Endometrial microvascular endothelial cells (primary cell): Measurements from ENCODE around the gene RAB11FIP3. TPM values are rescaled to one million over a fixed set of nuclear protein-coding genes. Genes with fewer than 3 reads are reported as not detected.
"Not testable (repeated sequence)": the region's sequence is repeated elsewhere in the genome, so short reads cannot be mapped to it uniquely, and the experiment has no call there.

Source experiments
- in situ Hi-C: cut with HindIII; loops from 2 replicates; pipeline ENCODE4 v1.10.0; 2017; ENCODE audit warnings: low sequenced_read_pairs, low pct_unique_long_range_greater_than_20kb; ENCODE audit errors: inconsistent ontology term
- total RNA-seq: library from RNA; depleted of rRNA; stranded (reverse); fragments of >200 nt; gene quantifications from one replicate; pipeline ENCODE4 v1.2.3, GENCODE V29; 2015; ENCODE audit errors: inconsistent ontology term

The RAB11FIP3 gene
- total RNA-seq, 1 donor from 2014 or later, result 41.7 TPM

DNA sequence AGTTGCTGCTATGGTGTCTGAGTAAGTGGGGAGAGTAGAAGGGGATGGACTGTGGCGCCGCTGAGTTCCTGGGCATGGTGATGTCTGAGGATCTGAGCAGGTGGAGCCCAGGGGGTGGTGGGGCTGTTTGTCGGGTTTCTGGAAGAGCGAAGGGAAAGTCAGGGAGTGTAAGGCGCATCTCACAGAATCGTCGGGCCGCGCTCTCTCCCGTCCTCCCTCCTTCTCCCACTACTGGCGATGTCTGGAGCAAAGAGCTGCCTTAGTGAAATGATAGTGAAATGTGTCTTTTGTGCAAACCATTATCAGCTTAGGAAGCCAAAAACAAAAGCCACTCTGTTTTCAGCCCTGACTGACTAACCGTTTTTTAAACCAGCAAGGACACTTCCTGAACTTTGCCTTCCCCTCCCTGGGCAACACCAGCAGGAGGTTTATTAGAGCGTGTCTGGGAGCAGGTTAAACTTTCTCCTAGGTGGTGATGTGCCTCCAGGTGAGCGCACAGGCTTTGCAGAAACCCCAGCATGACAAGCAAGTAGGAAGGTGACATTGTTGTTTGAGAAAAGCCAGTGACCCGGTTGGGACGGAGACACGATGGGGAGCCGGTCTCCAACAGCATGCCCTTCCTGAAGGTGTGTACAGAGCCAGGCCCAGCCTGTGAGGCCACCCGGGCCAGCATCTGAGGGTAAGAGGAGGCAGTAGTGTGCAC, 49.1 kb downstream of the RAB11FIP3 start:
- in situ Hi-C loops, result no loop called here

DNA sequence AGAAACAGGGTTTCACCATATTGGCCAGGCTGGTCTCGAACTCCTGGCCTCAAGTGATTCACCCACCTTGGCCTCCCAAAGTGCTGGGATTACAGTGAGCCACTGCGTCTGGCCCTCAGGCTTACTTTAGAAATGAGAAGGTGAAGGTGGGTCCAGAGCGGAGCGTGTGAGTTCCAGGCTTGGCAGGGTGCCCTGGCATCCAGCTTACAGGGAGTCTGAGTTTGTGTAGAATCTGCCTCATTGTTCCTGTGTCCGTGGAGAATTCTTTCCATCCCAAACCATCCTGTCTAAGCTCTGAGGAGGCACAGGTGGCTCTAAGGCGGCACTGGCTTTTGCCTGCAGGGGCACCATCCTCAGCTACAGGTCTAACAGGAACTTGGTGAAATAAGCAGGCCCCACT, 50.6 kb downstream of the RAB11FIP3 start:
- in situ Hi-C loops, result no loop called here

DNA sequence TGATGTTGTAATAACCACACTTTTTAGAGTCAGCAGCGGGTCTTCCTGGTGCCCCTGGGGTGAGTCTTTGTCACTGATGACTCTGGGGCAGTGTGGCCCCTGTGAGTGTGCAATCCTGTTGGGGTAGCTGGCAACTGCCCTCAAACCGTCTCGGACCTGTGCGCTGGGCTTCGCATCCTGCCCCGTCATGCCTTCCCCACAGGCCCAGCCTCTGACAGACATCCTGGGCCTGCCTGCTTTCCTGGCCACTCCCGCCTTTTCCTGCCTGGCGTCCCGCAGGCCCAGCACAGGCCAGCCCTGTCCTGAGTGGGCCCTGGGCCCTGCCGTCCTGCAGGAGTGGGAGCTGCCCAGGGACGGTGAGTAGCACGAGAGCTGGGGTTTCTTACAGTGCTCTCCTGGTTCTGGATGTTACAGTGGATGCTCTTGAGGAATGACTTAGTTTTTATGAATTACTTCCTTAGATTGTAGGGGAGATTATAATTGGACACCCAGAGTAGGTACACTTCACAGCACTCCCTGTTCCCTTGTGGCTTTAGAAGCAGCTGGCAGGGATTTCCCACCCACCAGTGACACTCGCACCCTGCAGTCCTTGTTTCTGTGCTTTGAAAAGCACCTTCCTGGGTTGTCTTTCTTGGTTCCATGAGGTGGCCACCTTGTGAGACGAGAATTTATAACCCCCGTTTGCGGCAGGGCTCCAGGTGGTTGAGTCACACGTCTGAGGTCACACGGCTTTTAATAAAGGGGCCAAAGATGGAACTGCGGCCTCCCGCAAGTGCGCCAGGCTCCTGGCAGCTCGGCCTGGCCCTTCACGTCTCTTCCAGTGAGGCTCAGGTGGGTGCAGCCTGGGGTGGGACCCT, 52.1 kb downstream of the RAB11FIP3 start:
- in situ Hi-C loops, result no loop called here

DNA sequence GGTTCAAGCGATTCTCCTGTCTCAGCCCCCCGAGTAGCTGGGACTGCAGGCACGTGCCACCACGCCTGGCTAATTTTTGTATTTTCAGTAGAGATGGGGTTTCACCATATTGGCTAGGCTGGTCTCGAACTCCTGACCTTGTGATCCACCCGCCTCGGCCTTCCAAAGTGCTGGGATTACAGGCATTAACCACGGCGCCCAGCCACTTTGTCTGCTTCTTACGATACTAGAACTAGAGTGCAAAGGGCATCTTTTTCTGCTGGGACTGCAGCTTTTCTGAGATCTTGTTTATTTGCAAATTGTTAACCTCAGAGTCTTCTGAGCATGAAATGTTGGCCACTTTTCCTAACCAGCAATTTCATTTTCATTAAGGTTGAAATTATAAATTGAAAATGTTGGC, 52.8 kb downstream of the RAB11FIP3 start:
- in situ Hi-C loops, result not testable (repeated sequence)

DNA sequence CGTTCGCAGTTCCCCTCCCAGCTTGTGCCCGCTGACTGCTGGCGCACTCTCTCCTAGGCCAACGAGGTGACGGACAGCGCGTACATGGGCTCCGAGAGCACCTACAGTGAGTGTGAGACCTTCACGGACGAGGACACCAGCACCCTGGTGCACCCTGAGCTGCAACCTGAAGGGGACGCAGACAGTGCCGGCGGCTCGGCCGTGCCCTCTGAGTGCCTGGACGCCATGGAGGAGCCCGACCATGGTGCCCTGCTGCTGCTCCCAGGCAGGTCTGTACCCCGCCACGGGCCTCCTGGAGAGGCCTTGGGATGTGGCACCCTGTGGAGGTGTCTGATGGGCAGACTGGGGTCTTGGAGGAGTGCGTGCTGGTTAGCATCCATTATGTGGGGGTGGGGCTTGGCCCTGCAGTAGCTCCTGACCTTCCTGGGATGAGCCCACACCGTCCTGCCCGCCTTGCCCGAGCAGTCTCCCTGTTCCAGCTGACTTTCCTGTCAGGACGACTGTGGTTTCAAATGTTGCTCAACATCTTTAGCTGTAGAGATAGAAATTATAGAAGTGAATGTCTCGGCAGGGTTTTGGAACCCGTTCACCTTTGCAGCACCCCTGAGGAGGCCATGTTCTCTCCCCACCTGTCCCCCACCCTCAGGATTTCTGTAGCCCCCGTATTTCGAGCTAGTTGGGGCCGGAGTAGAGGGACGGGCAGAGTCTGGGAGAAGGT, 57.2 kb downstream of the RAB11FIP3 start:
- in situ Hi-C loops, result no loop called here

DNA sequence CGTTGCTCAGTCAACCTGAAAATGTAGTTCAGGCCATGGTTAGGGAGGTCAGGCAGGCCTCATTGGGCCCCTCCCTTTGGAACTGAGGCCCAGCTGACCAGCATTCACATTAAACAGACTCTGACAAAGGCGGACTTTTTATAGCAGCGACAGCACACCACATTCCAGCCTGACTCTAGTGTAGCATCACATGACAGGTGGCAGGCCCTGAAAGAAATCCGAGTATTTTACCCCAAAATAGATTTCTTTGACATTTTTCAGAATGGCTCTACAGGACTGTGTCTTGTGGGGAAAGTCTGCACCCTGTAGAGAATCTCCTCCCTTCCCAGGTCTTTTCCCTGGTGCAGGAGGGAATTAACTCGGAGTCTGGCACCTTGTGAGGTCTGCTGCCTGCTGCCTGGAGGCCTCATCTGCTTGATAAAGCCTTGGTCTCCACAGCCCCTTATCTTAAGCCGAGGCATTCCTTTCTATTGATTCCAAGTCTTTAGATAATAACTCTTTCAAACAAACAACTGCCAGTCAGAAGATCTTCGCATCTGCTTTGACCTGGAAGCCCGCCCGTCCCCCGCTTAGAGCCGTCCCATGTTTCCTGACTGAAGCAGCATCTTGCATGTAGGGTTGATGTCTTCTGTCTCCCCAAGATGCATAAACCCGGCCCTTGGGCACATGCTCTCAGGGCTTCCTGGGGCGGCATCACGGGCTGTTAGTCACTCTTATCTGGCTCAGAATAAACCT, 58.1 kb downstream of the RAB11FIP3 start:
- in situ Hi-C loops, result no loop called here

DNA sequence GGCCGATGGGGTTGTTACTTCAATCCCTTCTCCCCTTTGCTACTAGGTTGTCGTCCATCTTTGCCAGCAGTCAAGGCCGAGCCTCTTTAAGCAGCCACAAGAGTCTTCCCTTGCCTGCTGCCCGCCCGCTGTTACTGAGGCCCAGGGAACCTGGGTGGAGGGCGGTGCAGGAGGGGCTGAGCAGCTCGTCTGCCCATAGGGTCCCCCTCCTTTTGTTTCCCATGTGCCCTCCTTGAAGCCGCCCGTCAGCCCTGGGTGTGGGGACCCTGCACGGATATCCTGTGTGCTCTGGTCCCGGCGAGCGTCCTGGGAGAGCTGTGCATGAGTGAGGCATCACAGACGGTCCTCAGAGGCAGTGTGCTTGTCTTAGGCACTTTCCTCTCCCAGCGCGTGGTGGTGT, 64.2 kb downstream of the RAB11FIP3 start:
- in situ Hi-C loops, result no loop called here

DNA sequence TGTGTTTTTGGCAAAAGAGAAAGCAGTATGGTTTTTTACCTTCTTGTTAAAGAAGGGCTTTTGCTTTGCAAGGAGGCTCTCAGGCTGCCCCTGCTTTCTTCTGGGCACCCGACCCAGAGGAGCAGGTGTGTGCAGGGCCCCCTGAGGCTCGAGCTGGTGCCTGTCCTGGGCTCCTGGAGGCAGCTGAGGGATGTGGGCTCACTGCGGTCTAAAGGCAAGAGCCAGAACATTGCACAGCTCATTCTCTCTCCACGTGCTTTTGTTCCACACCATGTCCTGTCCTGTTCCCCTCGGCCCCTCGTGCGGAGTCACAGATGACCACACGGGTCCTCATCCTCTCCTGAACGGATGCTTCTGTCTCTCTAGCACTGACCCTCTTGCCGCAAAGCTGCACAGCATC, 65.3 kb downstream of the RAB11FIP3 start:
- in situ Hi-C loops, result no loop called here

DNA sequence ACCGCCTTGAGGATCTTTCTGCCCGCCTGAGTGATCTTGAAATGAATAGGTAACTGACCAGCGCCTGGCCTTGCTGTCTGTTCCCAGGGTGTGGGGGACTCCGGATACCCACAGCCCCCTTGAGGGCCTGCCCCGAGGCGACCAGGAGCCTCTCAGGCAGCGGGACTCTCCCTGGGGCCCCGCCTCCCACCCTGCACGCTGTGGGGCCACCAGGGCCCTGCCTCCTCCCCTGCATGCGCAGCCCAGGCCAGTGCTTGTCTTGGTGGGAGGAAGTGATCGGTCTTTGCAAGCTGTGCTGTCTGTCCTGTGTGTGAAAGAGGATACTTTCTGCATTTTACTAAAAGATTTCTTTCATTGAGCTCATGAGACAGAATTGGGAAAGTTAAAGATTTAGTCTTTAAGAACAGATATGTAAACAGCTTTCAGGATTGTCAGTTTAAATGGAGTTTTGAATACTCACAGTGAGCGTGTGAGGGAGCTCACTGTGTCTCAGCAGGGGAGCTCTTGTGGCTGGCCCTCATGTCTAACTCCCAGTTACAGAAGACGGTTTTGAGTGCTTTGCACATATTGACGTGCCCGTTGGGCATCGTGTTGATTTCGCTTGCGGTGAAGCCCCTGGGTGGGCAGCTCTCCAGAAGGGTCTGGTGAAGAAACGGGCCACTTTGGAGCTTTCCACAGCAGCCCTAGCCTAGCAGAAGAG, 65.9 kb downstream of the RAB11FIP3 start:
- in situ Hi-C loops, result no loop called here

DNA sequence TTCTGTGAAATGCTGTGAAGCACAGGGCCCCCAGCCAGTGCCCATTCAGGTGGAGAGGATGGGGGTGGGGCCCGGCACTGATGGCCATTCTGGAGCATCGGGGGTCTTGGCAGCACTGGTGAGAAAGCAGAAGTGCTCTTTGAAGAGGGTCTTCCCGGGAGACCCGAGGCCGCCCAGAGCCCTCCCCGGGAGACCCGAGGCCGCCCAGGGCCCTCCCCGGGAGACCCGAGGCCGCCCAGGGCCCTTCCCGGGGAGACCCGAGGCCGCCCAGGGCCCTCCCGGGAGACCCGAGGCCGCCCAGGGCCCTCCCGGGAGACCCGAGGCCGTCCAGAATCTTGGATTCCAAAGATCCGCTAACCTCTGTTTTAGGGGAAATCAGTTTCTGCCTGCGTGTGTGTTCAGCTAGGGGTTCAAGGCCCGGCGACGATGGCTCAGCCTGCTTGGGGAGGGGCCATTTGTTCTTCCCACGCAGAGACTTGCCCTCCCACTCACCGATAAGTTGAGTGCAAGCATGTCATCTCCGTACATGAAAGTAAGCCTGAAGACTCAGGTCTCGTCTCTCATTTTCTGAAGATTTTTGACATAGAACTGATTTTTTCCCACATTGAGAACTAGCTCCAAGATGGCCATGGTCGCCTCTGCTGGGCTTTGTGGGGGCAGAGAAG, 66.9 kb downstream of the RAB11FIP3 start:
- in situ Hi-C loops, result no loop called here

DNA sequence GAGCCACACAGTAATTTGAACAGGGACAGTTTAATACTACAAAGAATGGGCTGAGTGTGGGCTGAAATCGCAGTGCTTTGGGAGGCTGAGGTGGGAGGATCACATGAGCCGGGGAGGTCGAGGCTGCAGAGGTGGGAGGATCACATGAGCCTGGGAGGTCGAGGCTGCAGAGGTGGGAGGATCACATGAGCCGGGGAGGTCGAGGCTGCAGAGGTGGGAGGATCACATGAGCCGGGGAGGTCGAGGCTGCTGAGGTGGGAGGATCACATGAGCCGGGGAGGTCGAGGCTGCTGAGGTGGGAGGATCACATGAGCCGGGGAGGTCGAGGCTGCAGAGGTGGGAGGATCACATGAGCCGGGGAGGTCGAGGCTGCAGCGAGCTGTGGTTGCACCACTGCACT, 69.2 kb downstream of the RAB11FIP3 start:
- in situ Hi-C loops, result not testable (repeated sequence)

DNA sequence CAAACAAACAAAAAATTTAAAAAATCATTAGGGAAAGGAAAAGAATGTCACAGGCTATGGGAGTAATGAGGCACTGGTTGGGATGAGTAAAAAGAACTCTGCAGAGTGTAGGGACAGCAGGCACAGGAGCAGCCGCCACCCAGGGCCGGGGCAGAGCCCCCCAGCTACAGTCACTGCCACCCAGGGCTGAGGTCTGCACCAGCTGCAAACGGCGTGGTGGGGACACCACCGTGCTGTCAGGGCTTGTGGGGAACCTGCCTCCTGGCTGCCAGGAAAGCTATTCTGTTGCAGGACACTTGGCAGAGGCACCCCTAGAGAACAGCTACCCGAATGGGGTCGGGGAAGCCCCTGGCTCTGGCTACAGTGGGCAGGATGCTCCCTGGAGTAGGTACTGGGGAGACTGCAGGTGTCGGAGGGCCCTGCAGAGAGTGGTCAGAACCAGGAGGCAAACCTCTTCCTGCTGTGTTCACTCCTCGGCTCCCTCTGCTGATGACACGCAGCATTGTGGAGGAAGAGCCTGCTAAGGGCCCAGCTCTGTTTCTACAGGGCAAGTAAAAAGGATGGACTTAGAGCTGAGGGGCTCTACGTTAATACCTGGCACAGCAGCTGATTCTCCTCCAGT, 69.8 kb downstream of the RAB11FIP3 start:
- in situ Hi-C loops, result no loop called here

DNA sequence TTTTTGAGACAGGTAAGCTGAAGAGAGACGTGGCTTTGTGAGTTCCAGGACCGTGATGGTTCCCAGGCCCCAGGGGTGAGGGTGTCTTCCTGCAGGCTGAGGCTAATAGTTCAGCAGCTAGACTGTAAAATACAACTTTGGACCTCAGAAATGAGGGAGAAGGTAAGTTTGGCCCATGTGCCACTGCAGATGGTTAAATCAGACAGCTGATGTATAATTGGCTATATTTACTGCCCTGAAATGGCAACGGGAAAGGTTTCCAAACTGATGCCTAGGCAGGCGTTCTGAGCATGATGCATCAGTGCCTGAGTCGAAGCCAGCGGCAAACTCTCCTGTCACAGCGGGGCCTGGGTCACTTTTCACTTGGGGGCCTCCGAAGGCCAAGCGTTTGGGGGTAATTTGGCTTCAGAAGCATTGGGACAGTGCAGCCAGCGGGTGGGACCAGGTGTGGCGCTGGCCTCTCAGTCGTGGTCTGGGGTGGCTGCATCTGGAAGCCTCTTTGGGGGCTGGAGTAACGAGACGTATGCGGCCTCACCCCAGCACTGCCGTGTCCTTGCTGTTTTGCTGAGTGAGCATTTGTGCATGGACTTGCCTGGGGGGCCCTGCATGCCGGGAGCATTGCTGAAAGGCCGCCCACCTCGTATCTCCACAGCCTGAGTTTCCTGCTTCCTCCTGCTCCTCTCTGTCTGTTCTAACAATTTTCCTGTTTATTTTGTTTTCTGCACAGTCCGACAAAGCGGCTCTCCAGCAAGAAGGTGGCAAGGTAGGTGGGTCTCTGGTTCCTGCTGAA, 70.8 kb downstream of the RAB11FIP3 start:
- in situ Hi-C loops, result no loop called here

DNA sequence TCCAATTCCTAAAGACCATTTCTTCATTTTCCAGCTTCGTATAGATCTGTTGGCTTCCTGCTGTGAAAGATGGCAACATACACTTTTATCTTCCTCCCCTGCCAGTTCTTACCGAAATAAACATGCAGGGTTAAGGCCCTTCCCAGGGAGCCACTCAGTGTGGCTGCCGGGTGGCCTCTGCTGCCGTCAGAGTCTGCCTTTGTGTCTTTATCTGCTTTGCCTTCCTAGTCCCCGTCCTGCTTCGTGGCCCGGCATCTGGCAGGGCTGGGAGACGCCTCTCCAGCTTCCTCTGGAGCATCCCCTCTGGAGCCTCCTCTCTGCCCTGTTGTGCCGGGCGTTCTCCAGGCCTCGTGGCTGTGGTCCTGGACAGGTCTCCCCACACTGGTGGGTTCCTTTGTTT, 71.8 kb downstream of the RAB11FIP3 start:
- in situ Hi-C loops, result no loop called here

DNA sequence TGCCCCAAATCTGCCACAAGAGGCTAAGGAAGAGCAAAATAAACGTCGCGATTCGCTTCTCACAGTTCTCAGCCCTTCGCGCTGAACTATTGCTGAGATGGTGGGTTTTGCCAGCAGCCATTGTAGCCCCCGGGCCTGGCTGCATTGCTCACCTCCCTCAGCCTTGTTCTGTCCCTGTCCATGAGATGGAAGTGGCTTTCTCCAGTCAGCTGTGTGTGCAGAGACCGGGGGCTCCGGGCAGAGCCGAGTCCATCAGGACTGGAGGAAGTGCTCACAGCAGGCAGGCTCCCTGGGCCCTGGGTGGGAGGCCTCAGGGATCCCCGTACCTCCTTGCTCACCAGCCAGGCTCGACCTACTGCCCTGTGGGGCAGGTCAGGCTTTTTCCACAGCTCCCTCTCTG, 74.5 kb downstream of the RAB11FIP3 start:
- in situ Hi-C loops, result no loop called here

DNA sequence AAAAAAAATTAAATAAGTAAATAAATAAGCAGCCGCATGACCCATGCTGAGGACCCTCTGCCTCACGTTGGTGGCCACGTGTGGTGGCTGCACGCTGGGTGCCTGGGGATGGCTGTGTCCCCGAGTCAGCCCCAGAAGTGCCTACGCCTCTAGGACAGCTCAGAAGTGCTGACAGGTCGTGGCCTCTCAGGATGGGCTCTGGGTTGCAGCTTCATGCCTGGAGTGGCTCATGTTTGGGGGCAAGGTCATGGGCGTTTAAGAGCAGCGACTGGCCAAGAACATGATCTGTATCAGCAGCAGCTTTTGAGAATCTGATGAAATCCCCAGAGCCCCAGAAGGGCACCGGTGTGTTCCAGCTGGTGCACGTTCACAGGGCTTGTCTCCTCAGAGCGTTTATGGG, 75.3 kb downstream of the RAB11FIP3 start:
- in situ Hi-C loops, result no loop called here
